HL-60/S4 treated with retinoic acid at 250 ng/mL for 4 days and 3 days (cell line): ENCODE measurements around the gene POM121C.
"Not testable (repeated sequence)": the region's sequence is repeated elsewhere in the genome, so short reads cannot be mapped to it uniquely, and the experiment has no call there.

ENCODE experiments used
- in situ Hi-C: fragments of 300-500 bp; cut with MboI; formaldehyde crosslinking; loops from 2 replicates; pipeline ENCODE4 v1.7.0; 2022; ENCODE audit warnings: low sequenced_read_pairs

The POM121C gene

GRCh38 chr7:75397865-75398264 lies 88.2 kb downstream of the POM121C start:
- in situ Hi-C loops = not testable (repeated sequence)

GRCh38 chr7:75395329-75395728 lies 90.8 kb downstream of the POM121C start, which contains the start of gene TRIM73:
TRIM73 (plus strand) TSS chr7:75395629; CDS start chr7:75398934, 3,305 bp downstream.
- in situ Hi-C loops = not testable (repeated sequence)

GRCh38 chr7:75393194-75393593 lies 92.9 kb downstream of the POM121C start:
- in situ Hi-C loops = not testable (repeated sequence)

GRCh38 chr7:75374519-75375317 lies 111.4 kb downstream of the POM121C start:
- in situ Hi-C loops = not testable (repeated sequence)

GRCh38 chr7:75374144-75374518 lies 112.0 kb downstream of the POM121C start:
- in situ Hi-C loops = not testable (repeated sequence)

GRCh38 chr7:75367313-75367712 lies 118.8 kb downstream of the POM121C start:
- in situ Hi-C loops = not testable (repeated sequence)
